A549 (cell line): Measurements from ENCODE around the gene SMARCA5. TPM values are rescaled to one million over a fixed set of nuclear protein-coding genes. Genes with fewer than 3 reads are reported as not detected.

Source experiments
- ATAC-seq, 2 experiments: fragments of 200-7000 bp in 1 of 2; fragments of >200 bp in 1 of 2; cut with Nextera tagmentation in 1 of 2; cut with Tn5 transposase in 1 of 2; 3 replicates each; pipeline versions ENCODE4 v1.8.0 to v1.9.1; 2018 to 2020; ENCODE audit warnings: mild to moderate bottlenecking in 1 of 2, moderate library complexity in 1 of 2
- CTCF ChIA-PET: fragments of 300-600 bp; sonication (Branson Sonifier 250); formaldehyde crosslinking; extraction: SDS; loops from one replicate; lab custom pipeline; 2021; ENCODE audit warnings: antibody characterized with exemption, inconsistent platforms; lab: Yijun Ruan, JAX
- POLR2A ChIA-PET: fragments of 350-600 bp; formaldehyde crosslinking; extraction: SDS; loops from one replicate; lab custom pipeline; 2021; ENCODE audit warnings: antibody characterized with exemption, inconsistent platforms; lab: Yijun Ruan, JAX
- DNase-seq, 2 experiments: peaks; one replicate each; pipeline versions ENCODE4 v3.0.0 to v3.0.0-alpha.2; 2011 to 2016; ENCODE audit warnings: low read depth in 1 of 2, low spot score in 1 of 2
- FAIRE-seq: peaks from 2 replicates; lab custom pipeline; 2011; peaks lifted over from hg19 to GRCh38; lab: Jason Lieb, UNC
- H3K27ac ChIP-seq, 2 experiments: fragments of >200 bp; sonication (Bioruptor Twin); formaldehyde crosslinking; 3 replicates each; pipeline ENCODE4 v1.5.1; 2016 to 2017
- H3K4me1 ChIP-seq: fragments of >200 bp; sonication (Bioruptor Twin); formaldehyde crosslinking; 3 replicates; pipeline ENCODE4 v1.6.1; 2016
- H3K4me2 ChIP-seq: fragments of >200 bp; sonication (Bioruptor Twin); formaldehyde crosslinking; 3 replicates; pipeline ENCODE4 v1.6.1; 2016
- H3K4me3 ChIP-seq: fragments of >200 bp; sonication (Bioruptor Twin); formaldehyde crosslinking; 3 replicates; pipeline ENCODE4 v1.5.1; 2016
- H3K9me3 ChIP-seq: fragments of >200 bp; sonication (Bioruptor Twin); formaldehyde crosslinking; 3 replicates; pipeline ENCODE4 v1.6.1; 2016
- CBX2 ChIP-seq: fragments of 200-600 bp; sonication (generic); IDR thresholded peaks from 2 replicates; pipeline ENCODE4 v1.6.1; 2016; ENCODE audit warnings: low read depth, mild to moderate bottlenecking, borderline replicate concordance
- CEBPB ChIP-seq, 2 experiments: fragments of >200 bp in 1 of 2; sonication (Bioruptor Twin) in 1 of 2; formaldehyde crosslinking in 1 of 2; IDR thresholded peaks; 2 replicates each; pipeline ENCODE4 v1.6.1; 2012 to 2016
- CHD2 ChIP-seq: fragments of 150-350 bp; IDR thresholded peaks from 2 replicates; pipeline ENCODE4 v1.6.1; 2014; ENCODE audit warnings: low read length; ENCODE audit not compliant: partially characterized antibody
- FOSB ChIP-seq: fragments of 250-450 bp; sonication (Bioruptor Pico); IDR thresholded peaks from 2 replicates; pipeline ENCODE4 v1.5.0; 2020; ENCODE audit warnings: mild to moderate bottlenecking, moderate library complexity
- FOSL2 ChIP-seq, 2 experiments: fragments of 450-650 bp in 1 of 2; fragments of >200 bp in 1 of 2; sonication (Bioruptor Twin) in 1 of 2; formaldehyde crosslinking; IDR thresholded peaks; 2 replicates each; pipeline versions ENCODE4 v1.5.0 to v1.6.1; 2016 to 2020; ENCODE audit warnings: mild to moderate bottlenecking in 1 of 2, moderate library complexity in 1 of 2
- HEYL ChIP-seq: fragments of 250-450 bp; sonication (Bioruptor Pico); IDR thresholded peaks from 2 replicates; pipeline ENCODE4 v1.8.0; 2021; ENCODE audit warnings: mild to moderate bottlenecking, moderate library complexity
- KDM1A ChIP-seq: fragments of 200-600 bp; sonication (generic); IDR thresholded peaks from 2 replicates; pipeline ENCODE4 v1.6.1; 2016; ENCODE audit warnings: low read depth, mild to moderate bottlenecking
- MAFK ChIP-seq: fragments of 450-650 bp; IDR thresholded peaks from 2 replicates; pipeline ENCODE4 v1.6.1; 2014; ENCODE audit not compliant: partially characterized antibody
- SREBF2 ChIP-seq: fragments of 450-650 bp; IDR thresholded peaks from 2 replicates; pipeline ENCODE4 v1.6.1; 2014; ENCODE audit warnings: mild to moderate bottlenecking, moderate library complexity
- TP53 ChIP-seq: fragments of 250-450 bp; sonication (Bioruptor Pico); IDR thresholded peaks from 2 replicates; pipeline ENCODE4 v1.5.0; 2021; ENCODE audit warnings: mild to moderate bottlenecking, moderate library complexity
- ZFP36 ChIP-seq: fragments of 450-650 bp; IDR thresholded peaks from 2 replicates; pipeline ENCODE4 v1.6.1; 2014; ENCODE audit warnings: borderline replicate concordance; ENCODE audit not compliant: partially characterized antibody
- ZNF302 ChIP-seq: fragments of 250-450 bp; sonication (Bioruptor Pico); IDR thresholded peaks from 2 replicates; pipeline ENCODE4 v1.9.0; 2021; ENCODE audit warnings: inconsistent platforms, mild to moderate bottlenecking, moderate library complexity
- WGBS: methylation state at CpG from one replicate; pipeline ENCODE4 v1.1.6; 2017; ENCODE audit errors: missing lambda C conversion rate; 5-methylcytosine and 5-hydroxymethylcytosine counted together
- polyA plus RNA-seq, 4 experiments: library from polyadenylated mRNA; depleted of rRNA in 3 of 4; stranded (reverse); fragments of >200 nt; fragmentation: RNase III in 1 of 4; extraction: RNeasy Plus Mini Kit Qiagen cat#74134 plus additional on column Dnase treatment in 1 of 4; gene quantifications; 2 replicates in 3 of 4; 3 replicates in 1 of 4; pipeline ENCODE4 v1.2.3, GENCODE V29; 2011 to 2017
- TF ChIP-seq, protein P1 (sequence below): fragments of >200 bp; sonication (Bioruptor Twin); formaldehyde crosslinking; IDR thresholded peaks from 2 replicates; pipeline ENCODE4 v1.6.1; 2016
- TF ChIP-seq, protein P2 (sequence below): fragments of 200-600 bp; sonication (generic); IDR thresholded peaks from 2 replicates; pipeline ENCODE4 v1.6.1; 2016; ENCODE audit warnings: antibody characterized with exemption, mild to moderate bottlenecking, moderate library complexity
- TF ChIP-seq, protein P3 (sequence below): fragments of >200 bp; sonication (Bioruptor Twin); formaldehyde crosslinking; IDR thresholded peaks from 3 replicates; pipeline ENCODE4 v1.6.1; 2016

The SMARCA5 gene
- polyA plus RNA-seq, 2 of the 4 experiments (the other 2 are of a cell fraction) = 22.2 to 33.4 TPM

DNA sequence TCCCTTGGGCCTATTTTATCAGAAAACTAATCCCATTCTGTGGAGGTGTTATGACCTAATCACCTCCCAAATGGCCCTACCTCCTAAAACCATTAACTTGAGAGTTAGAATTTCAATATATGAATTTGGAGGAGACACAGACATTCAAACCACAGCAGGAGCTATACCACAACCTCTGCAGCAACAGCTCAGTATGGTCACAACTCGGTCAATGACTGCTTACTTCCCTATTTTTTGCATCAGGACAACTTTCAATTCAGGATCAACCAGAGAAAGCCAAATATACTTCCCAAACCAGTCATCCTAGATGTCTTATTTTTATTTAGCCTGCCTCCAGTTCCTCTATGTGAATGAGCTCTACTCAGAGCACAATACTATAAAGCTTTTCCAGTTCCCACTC, 11.3 kb upstream of the SMARCA5 start:
- ATAC-seq (no peak), FAIRE-seq (no peak), DNase-seq (no peak)
- TF ChIP-seq, protein P1, sequence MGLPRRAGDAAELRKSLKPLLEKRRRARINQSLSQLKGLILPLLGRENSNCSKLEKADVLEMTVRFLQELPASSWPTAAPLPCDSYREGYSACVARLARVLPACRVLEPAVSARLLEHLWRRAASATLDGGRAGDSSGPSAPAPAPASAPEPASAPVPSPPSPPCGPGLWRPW = no peak
- TF ChIP-seq, protein P2, sequence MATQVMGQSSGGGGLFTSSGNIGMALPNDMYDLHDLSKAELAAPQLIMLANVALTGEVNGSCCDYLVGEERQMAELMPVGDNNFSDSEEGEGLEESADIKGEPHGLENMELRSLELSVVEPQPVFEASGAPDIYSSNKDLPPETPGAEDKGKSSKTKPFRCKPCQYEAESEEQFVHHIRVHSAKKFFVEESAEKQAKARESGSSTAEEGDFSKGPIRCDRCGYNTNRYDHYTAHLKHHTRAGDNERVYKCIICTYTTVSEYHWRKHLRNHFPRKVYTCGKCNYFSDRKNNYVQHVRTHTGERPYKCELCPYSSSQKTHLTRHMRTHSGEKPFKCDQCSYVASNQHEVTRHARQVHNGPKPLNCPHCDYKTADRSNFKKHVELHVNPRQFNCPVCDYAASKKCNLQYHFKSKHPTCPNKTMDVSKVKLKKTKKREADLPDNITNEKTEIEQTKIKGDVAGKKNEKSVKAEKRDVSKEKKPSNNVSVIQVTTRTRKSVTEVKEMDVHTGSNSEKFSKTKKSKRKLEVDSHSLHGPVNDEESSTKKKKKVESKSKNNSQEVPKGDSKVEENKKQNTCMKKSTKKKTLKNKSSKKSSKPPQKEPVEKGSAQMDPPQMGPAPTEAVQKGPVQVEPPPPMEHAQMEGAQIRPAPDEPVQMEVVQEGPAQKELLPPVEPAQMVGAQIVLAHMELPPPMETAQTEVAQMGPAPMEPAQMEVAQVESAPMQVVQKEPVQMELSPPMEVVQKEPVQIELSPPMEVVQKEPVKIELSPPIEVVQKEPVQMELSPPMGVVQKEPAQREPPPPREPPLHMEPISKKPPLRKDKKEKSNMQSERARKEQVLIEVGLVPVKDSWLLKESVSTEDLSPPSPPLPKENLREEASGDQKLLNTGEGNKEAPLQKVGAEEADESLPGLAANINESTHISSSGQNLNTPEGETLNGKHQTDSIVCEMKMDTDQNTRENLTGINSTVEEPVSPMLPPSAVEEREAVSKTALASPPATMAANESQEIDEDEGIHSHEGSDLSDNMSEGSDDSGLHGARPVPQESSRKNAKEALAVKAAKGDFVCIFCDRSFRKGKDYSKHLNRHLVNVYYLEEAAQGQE = no peak
- TF ChIP-seq TP53 (CRISPR knock-in tag) (no peak), SREBF2 (no peak), KDM1A (no peak), MAFK (no peak), CBX2 (no peak)
- H3K4me3 ChIP-seq = no peak overlapping the region
- no peaks in the 10 kb centered on the region for H3K4me1 ChIP-seq
- POLR2A ChIA-PET = no interaction called here
- CTCF ChIA-PET = no interaction called here
- no peak overlapping the region for H3K27ac ChIP-seq
- no peak overlapping the region for H3K4me2 ChIP-seq
- 18% methylated on average over 1 of the region's 1 CpG for WGBS
- no peaks in the 10 kb centered on the region for H3K9me3 ChIP-seq

DNA sequence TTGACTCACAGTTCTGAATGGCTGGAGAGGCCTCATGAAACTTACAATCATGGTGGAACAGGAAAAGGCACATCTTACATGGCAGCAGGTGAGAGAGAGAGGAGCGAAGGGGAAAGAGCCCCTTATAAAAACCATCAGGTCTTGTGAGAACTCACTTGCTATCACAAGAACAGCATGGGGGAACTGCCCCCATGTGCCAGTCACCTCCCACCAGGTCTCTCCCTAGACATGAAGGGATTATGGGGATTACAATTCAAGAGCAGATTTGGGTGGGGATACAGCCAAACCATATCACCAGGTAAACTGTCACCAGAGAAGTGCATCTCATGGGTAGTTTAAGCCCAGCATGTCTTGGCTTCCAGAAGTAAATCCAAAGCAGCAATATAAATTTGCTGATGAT, 7.5 kb upstream of the SMARCA5 start:
- no peak overlapping the region for H3K27ac ChIP-seq
- POLR2A ChIA-PET = no interaction called here
- H3K9me3 ChIP-seq = no peaks in the 10 kb centered on the region
- no peak for DNase-seq
- no peaks in the 10 kb centered on the region for H3K4me1 ChIP-seq
- no peak overlapping the region for H3K4me2 ChIP-seq
- no peak for FAIRE-seq
- no peak overlapping the region for H3K4me3 ChIP-seq
- CTCF ChIA-PET = no interaction called here
- TF ChIP-seq FOSB (CRISPR knock-in tag) = no peak
- no peak for TF ChIP-seq CEBPB (IDR thresholded peaks at IDR 0.05)
- no peak for TF ChIP-seq ZNF302 (CRISPR knock-in tag)
- TF ChIP-seq CHD2 = no peak
- 68% methylated on average over 1 of the region's 1 CpG for WGBS
- no peak for ATAC-seq

DNA sequence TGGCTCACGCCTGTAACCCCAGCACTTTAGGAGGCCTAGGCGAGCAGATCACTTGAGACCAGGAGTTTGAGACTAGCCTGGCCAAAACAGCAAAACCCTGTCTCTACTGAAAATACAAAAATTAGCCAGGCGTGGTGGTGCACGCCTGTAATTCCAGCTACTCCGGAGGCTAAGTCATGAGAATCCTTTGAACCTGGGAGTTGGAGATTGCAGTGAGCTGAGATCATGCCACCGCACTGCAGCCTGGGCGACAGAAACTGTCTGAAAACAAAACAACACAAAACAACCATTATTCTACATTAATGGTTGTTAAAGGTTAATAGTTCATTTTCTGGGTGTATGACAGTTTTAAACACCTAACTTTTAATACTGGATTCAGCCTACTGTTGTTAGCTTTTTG, 1.6 kb upstream of the SMARCA5 start:
- peaks cover 16% of the 10 kb centered on the region for H3K4me1 ChIP-seq
- FAIRE-seq (no peak), ATAC-seq (no peak), DNase-seq (no peak)
- no peaks in the 10 kb centered on the region for H3K9me3 ChIP-seq
- no peak overlapping the region for H3K27ac ChIP-seq
- H3K4me2 ChIP-seq = no peak overlapping the region
- no peak for TF ChIP-seq ZFP36
- no peak for TF ChIP-seq HEYL
- TF ChIP-seq FOSL2 (IDR thresholded peaks at IDR 0.05) = no peak
- no peak for TF ChIP-seq FOSL2 (CRISPR knock-in tag; IDR thresholded peaks at IDR 0.05)
- no peak for TF ChIP-seq MAFK
- TF ChIP-seq, protein P3, sequence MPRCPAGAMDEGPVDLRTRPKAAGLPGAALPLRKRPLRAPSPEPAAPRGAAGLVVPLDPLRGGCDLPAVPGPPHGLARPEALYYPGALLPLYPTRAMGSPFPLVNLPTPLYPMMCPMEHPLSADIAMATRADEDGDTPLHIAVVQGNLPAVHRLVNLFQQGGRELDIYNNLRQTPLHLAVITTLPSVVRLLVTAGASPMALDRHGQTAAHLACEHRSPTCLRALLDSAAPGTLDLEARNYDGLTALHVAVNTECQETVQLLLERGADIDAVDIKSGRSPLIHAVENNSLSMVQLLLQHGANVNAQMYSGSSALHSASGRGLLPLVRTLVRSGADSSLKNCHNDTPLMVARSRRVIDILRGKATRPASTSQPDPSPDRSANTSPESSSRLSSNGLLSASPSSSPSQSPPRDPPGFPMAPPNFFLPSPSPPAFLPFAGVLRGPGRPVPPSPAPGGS = no peak
- TF ChIP-seq, protein P2 = no peak
- ChIA-PET CTCF (no interaction called here), POLR2A (no interaction called here)
- H3K4me3 ChIP-seq = no peak overlapping the region
- 80% methylated on average over 7 of the region's 7 CpGs for WGBS
